C4-2B (cell line): Measurements from ENCODE around the gene TREML4.

Source experiments
- H3K27ac ChIP-seq: fragments of 450-650 bp; 2 replicates; pipeline ENCODE4 v1.5.1; 2017
- ZFX ChIP-seq: fragments of 450-650 bp; IDR thresholded peaks from 2 replicates; pipeline ENCODE4 v1.6.1; 2017
- TF ChIP-seq, protein P1 (sequence below): fragments of 450-650 bp; conservative IDR thresholded peaks from 2 replicates; pipeline ENCODE4 v1.5.1; 2017; ENCODE audit warnings: mild to moderate bottlenecking

The TREML4 gene

DNA sequence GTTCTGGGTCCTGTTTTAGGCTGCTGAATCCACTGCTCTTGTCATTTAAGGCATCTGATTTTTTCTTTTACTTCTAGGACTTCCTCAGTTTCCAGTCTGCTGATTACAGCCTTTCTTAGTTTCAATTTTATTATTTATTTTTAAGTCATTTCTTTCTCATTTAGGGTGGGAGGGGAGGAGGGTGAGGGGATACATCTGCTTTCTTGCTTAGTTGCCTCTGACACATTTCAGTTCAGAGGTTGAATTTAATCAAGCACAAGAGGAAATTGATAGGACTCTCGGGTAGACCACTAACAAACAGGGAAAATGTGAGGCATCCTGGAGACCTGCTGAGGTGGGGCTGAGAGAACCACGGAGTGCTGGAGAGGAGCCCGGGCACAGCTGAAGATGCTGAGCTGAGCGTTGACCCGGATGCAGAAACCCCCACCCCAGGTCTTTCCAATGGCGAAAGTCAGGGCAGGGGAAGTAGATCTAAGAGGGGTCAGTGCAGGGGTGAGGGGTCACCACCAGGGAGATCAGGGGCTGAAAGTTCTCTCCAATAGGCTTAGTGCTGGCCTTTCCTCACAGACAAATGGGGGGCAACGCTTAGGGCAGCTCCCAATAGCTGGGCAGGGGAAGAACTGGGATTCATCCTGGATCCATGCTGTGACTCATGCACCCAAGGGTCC lies 19.6 kb upstream of the TREML4 start:
- no peak overlapping the region for H3K27ac ChIP-seq
- TF ChIP-seq, protein P1, sequence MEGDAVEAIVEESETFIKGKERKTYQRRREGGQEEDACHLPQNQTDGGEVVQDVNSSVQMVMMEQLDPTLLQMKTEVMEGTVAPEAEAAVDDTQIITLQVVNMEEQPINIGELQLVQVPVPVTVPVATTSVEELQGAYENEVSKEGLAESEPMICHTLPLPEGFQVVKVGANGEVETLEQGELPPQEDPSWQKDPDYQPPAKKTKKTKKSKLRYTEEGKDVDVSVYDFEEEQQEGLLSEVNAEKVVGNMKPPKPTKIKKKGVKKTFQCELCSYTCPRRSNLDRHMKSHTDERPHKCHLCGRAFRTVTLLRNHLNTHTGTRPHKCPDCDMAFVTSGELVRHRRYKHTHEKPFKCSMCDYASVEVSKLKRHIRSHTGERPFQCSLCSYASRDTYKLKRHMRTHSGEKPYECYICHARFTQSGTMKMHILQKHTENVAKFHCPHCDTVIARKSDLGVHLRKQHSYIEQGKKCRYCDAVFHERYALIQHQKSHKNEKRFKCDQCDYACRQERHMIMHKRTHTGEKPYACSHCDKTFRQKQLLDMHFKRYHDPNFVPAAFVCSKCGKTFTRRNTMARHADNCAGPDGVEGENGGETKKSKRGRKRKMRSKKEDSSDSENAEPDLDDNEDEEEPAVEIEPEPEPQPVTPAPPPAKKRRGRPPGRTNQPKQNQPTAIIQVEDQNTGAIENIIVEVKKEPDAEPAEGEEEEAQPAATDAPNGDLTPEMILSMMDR, result no peak
- no peak for TF ChIP-seq ZFX

DNA sequence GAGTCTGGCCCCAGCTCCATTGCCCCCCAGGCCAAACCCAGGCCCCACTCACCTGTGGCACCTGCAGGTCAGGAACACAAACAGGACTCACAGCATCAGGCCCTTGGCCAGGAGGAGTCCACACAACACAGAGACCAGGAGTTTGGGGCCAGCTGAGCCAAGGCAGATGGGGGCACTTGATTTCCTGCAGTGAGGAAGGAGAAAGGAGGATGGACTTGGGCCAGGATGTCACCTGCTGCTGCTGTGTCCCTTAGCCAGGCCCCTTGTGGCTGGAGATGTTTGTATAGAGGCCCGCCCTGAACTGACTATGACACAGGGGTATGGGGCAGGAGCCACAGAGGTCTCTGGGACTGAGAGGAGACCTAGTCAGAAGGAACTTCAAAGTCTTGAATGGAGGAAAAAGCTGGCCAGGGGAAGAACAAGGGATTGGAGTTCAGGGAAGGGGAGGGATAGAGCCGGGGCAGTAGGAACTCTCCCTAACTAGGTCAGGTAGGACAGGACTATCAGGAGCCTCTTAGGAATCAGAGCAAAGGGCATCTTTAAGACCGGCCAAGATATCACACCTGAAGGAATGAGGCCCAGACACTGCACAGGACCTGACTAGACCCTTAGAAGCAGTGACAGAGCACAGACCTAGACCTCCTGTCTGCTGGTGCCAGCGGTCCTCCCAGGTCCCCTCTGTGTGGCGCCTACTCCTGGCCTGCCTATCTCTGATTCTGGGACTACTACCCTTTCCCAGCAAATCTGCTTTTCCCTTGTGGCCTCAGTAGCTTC lies 18.4 kb upstream of the TREML4 start:
- no peak overlapping the region for H3K27ac ChIP-seq
- no peak for TF ChIP-seq ZFX
- TF ChIP-seq, protein P1, result no peak

DNA sequence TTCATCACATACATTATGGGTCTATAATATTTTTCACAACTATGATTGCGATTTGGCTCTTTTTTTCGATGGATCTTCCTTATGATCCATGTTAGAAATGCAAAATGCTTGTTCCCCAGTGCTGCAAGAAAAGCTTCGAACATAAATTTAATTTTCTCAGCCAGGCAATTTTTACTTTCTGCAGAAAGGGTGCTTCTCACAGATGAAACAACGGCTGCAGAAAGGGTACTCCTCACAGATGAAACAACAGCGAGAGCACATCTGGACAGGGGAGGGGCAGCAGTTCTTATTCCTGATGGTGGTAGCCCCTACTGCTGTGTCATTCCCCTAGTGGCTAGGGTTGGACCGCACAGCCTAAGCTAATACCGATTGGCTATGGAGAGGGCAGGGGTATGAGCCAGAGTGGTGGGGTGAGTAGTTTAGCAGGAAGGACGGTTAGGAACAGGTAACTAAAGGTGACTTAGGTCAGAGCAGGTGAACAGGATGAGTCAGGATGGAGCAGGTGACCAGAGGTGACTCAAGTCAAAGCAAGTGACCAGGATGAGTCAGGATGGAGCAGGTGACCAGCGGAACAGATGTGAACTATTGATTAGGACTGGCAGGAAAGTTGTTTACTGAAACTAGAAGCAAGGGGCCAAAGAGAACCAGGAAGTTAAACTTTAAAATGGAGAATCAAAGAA lies 13.4 kb upstream of the TREML4 start:
- TF ChIP-seq, protein P1, result no peak
- TF ChIP-seq ZFX, result no peak

DNA sequence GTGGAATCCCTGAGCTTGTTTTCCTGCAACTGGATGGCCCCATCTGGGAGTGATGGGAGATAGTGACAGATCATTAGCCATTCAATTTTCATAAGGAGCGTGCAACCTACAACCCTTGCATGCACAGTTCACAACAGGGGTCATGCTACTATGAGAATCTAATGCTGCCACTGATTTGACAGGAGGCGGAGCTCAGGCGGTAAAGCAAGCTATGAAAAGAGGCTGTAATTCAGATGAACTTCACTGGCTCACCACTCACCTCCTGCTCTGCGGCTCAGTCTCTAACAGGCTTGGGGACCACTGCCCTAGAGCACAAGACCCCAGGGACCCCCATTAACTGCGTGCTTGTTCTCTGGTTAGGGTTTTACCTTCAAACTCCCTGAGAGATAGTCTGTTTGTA lies 12.4 kb upstream of the TREML4 start:
- TF ChIP-seq ZFX, result no peak
- TF ChIP-seq, protein P1, result no peak
- H3K27ac ChIP-seq, result no peak overlapping the region

More for the DNA sequence above, 13.4 kb upstream of the TREML4 start:
- no peak overlapping the region for H3K27ac ChIP-seq

DNA sequence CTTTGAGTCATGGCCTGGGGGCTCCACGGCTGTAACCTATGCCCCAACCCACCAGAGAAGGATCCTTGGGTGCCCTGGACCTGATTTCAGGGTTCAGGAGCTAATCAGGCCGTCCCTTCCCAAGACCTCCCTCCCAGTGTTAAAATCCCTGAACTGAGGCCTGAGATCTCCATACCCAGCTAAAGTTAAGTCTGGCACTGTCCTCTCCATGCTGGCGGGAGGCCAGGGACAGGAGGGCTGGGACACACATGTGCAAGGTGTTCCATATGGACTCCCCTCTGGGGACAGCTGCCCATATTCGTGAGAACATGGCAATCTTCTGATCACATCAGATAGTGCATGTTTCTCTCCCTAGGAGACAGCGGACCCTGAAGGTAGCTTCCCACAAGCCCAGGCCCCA lies 11.5 kb upstream of the TREML4 start:
- TF ChIP-seq, protein P1, result no peak
- no peak for TF ChIP-seq ZFX

DNA sequence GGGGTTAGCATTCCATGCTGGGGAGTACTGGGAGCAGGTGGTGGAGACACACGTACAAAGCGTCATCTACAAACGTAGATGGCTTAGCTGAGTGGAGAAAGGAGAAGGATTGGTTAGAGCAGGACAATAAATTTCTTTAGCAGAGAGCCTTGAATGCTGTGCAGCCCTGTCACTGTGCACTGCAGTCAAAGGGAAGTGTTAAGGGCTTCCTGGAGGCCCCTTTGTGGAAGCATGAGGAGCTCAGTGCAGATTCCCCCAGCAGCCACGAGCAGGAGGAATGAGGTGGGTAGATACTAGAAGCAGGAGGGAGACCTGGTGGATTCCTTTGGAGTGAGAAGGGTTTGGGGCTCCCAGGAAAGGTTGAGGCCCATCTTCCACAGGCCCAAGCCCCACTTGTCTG lies 6.1 kb upstream of the TREML4 start:
- H3K27ac ChIP-seq, result no peak overlapping the region
- TF ChIP-seq, protein P1, result no peak
- TF ChIP-seq ZFX, result no peak

More for the DNA sequence above, 11.5 kb upstream of the TREML4 start:
- no peak overlapping the region for H3K27ac ChIP-seq

DNA sequence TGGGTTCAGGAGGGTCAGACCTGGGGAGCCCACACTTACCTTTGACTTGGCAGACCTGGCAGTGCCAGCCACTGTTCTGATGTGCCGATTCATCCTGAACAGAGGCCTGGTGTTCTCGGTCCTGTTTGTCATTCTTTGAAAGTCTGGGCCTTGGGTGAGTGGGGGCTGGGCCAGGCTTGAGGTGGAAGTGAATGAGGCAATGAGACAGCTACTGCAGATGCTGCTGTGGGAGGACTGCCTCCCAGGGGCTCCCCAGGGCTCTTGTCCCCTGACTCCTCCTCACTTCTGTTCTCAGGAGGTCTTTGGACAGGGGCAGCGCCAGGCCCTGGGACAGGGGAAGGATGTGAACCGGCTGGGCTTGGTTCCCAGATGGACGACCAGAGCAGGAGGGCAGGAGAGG lies 5.6 kb upstream of the TREML4 start:
- no peak overlapping the region for H3K27ac ChIP-seq
- no peak for TF ChIP-seq ZFX
- TF ChIP-seq, protein P1, result no peak
